ENCODE data around the gene CTNND2.
"Not testable (repeated sequence)": the region's sequence is repeated elsewhere in the genome, so short reads cannot be mapped to it uniquely, and the experiment has no call there.

The CTNND2 gene

DNA sequence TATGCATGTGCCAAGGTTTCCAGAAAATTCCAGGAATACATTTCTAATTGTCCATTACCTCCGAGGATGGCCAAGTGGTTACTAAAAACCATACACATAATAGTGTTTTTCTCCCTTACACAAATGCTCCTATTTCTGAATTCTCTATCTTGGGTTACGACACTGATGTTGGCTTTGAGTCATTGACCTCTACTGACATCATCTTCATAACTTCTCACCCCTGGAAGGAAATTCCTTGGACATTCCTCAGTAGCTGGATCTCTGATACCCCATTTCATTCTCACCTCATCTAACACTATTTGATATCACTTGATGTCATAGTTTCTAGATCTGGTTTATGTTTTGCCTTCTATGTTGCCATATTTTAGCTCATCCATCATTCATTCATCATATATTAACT is 287.2 kb downstream of the CTNND2 start (continued):
- TF ChIP-seq, protein P1, sequence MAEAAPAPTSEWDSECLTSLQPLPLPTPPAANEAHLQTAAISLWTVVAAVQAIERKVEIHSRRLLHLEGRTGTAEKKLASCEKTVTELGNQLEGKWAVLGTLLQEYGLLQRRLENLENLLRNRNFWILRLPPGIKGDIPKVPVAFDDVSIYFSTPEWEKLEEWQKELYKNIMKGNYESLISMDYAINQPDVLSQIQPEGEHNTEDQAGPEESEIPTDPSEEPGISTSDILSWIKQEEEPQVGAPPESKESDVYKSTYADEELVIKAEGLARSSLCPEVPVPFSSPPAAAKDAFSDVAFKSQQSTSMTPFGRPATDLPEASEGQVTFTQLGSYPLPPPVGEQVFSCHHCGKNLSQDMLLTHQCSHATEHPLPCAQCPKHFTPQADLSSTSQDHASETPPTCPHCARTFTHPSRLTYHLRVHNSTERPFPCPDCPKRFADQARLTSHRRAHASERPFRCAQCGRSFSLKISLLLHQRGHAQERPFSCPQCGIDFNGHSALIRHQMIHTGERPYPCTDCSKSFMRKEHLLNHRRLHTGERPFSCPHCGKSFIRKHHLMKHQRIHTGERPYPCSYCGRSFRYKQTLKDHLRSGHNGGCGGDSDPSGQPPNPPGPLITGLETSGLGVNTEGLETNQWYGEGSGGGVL (tag by site-specific recombination; IDR thresholded peaks at IDR 0.05): no peak
- no peak for TF ChIP-seq KLF7 (tag by site-specific recombination; IDR thresholded peaks at IDR 0.05; ENCODE audit: borderline replicate concordance)
- no peak for TF ChIP-seq ZNF785 (tag by site-specific recombination; IDR thresholded peaks at IDR 0.05)

DNA sequence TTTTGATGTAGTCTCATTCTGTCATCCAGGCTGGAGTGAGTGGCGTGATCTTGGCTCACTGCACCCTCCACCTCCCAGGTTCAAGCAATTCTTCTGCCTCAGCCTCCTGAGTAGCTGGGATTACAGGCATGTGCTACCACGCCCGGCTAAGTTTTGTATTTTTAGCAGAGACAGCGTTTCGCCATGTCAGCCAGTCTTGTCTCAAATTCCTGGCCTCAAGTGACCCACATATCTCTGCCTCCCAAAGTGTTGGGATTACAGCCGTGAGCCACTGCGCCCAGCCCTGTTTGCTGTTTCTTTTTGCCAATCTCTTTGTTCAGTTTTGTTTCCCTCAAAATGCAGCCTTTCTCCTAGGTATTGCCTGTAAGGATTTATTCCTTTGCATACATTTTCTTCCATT is 287.6 kb downstream of the CTNND2 start:
- H3K36me3 ChIP-seq (ENCODE audit: control insufficient read depth in 2 of 2, insufficient read depth in 1 of 2, low read length in 2 of 2); H3K27ac ChIP-seq (ENCODE audit: extremely low read depth, low read depth, low read length); POLR2A ChIA-PET; H3K4me3 ChIP-seq (ENCODE audit: low read depth, low read length); H3K4me1 ChIP-seq (ENCODE audit: control insufficient read depth, insufficient read depth, low read length); CTCF ChIA-PET; H3K9me3 ChIP-seq (ENCODE audit: control insufficient read depth, insufficient read depth, low read depth, low read length): not testable (repeated sequence)

DNA sequence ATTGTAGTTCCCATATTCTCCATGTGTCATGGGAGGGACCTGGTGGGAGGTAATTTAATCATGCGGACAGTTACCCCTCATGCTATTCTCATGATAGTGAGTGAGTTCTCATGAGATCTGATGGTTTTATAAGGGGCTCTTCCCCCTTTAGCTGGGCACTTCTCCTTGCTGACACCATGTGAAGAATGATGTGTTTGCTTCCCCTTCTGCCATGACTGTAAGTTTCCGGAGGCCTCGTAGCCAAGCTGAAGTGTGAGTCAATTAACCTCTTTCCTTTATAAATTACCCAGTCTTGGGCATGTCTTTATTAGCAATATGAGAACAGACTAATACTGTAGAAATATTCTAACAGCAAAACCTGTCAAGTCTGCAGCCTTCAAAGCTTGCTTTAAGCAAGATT is 293.2 kb downstream of the CTNND2 start:
- POLR2A ChIA-PET: no interaction called here
- Histone ChIP-seq H3K9me3 (ENCODE audit: control insufficient read depth, insufficient read depth, low read depth, low read length) (no peaks in the 10 kb centered on the region), H3K4me3 (ENCODE audit: low read depth, low read length) (no peak overlapping the region), H3K4me1 (ENCODE audit: control insufficient read depth, insufficient read depth, low read length) (no peaks in the 10 kb centered on the region), H3K27ac (ENCODE audit: extremely low read depth, low read depth, low read length) (no peak overlapping the region), H3K36me3 (ENCODE audit: control insufficient read depth in 2 of 2, insufficient read depth in 1 of 2, low read length in 2 of 2) (no peaks in the 10 kb centered on the region)
- CTCF ChIA-PET: no interaction called here
- TF ChIP-seq, protein P2, sequence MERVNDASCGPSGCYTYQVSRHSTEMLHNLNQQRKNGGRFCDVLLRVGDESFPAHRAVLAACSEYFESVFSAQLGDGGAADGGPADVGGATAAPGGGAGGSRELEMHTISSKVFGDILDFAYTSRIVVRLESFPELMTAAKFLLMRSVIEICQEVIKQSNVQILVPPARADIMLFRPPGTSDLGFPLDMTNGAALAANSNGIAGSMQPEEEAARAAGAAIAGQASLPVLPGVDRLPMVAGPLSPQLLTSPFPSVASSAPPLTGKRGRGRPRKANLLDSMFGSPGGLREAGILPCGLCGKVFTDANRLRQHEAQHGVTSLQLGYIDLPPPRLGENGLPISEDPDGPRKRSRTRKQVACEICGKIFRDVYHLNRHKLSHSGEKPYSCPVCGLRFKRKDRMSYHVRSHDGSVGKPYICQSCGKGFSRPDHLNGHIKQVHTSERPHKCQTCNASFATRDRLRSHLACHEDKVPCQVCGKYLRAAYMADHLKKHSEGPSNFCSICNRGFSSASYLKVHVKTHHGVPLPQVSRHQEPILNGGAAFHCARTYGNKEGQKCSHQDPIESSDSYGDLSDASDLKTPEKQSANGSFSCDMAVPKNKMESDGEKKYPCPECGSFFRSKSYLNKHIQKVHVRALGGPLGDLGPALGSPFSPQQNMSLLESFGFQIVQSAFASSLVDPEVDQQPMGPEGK (tag by site-specific recombination; IDR thresholded peaks at IDR 0.05): no peak
- TF ChIP-seq, protein P3, sequence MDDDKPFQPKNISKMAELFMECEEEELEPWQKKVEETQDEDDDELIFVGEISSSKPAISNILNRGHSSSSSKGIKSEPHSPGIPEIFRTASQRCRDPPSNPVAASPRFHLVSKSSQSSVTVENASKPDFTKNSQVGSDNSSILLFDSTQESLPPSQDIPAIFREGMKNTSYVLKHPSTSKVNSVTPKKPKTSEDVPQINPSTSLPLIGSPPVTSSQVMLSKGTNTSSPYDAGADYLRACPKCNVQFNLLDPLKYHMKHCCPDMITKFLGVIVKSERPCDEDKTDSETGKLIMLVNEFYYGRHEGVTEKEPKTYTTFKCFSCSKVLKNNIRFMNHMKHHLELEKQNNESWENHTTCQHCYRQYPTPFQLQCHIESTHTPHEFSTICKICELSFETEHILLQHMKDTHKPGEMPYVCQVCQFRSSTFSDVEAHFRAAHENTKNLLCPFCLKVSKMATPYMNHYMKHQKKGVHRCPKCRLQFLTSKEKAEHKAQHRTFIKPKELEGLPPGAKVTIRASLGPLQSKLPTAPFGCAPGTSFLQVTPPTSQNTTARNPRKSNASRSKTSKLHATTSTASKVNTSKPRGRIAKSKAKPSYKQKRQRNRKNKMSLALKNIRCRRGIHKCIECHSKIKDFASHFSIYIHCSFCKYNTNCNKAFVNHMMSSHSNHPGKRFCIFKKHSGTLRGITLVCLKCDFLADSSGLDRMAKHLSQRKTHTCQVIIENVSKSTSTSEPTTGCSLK (tag by site-specific recombination; IDR thresholded peaks at IDR 0.05): no peak
- no peak for TF ChIP-seq SP2 (tag by site-specific recombination; IDR thresholded peaks at IDR 0.05)
- TF ChIP-seq ZNF211 (tag by site-specific recombination; IDR thresholded peaks at IDR 0.05; ENCODE audit: low read depth): no peak
- no peak for TF ChIP-seq ZNF19 (tag by site-specific recombination; IDR thresholded peaks at IDR 0.05; ENCODE audit: low read depth)
- TF ChIP-seq ZBTB48 (tag by site-specific recombination; IDR thresholded peaks at IDR 0.05): no peak
- TF ChIP-seq ZNF184 (tag by site-specific recombination; IDR thresholded peaks at IDR 0.05): no peak
- TF ChIP-seq ZNF548 (tag by site-specific recombination; IDR thresholded peaks at IDR 0.05): no peak
- no peak for TF ChIP-seq SALL2 (tag by site-specific recombination; IDR thresholded peaks at IDR 0.05; ENCODE audit: borderline replicate concordance)
- no peak for TF ChIP-seq ZNF48 (tag by site-specific recombination; IDR thresholded peaks at IDR 0.05)
- TF ChIP-seq GLI2 (tag by site-specific recombination; IDR thresholded peaks at IDR 0.05; ENCODE audit: borderline replicate concordance, low read depth): no peak
- TF ChIP-seq, protein P4, sequence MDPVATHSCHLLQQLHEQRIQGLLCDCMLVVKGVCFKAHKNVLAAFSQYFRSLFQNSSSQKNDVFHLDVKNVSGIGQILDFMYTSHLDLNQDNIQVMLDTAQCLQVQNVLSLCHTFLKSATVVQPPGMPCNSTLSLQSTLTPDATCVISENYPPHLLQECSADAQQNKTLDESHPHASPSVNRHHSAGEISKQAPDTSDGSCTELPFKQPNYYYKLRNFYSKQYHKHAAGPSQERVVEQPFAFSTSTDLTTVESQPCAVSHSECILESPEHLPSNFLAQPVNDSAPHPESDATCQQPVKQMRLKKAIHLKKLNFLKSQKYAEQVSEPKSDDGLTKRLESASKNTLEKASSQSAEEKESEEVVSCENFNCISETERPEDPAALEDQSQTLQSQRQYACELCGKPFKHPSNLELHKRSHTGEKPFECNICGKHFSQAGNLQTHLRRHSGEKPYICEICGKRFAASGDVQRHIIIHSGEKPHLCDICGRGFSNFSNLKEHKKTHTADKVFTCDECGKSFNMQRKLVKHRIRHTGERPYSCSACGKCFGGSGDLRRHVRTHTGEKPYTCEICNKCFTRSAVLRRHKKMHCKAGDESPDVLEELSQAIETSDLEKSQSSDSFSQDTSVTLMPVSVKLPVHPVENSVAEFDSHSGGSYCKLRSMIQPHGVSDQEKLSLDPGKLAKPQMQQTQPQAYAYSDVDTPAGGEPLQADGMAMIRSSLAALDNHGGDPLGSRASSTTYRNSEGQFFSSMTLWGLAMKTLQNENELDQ (tag by site-specific recombination; IDR thresholded peaks at IDR 0.05; ENCODE audit: low read depth): no peak
- no peak for TF ChIP-seq ZNF274 (IDR thresholded peaks at IDR 0.05; ENCODE audit: low read length)
- no peak for TF ChIP-seq ZNF274 (tag by site-specific recombination; IDR thresholded peaks at IDR 0.05; ENCODE audit: borderline replicate concordance)
- TF ChIP-seq, protein P5, sequence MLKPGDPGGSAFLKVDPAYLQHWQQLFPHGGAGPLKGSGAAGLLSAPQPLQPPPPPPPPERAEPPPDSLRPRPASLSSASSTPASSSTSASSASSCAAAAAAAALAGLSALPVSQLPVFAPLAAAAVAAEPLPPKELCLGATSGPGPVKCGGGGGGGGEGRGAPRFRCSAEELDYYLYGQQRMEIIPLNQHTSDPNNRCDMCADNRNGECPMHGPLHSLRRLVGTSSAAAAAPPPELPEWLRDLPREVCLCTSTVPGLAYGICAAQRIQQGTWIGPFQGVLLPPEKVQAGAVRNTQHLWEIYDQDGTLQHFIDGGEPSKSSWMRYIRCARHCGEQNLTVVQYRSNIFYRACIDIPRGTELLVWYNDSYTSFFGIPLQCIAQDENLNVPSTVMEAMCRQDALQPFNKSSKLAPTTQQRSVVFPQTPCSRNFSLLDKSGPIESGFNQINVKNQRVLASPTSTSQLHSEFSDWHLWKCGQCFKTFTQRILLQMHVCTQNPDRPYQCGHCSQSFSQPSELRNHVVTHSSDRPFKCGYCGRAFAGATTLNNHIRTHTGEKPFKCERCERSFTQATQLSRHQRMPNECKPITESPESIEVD (tag by site-specific recombination; IDR thresholded peaks at IDR 0.05): no peak
- no peak for TF ChIP-seq GFI1B (tag by site-specific recombination; IDR thresholded peaks at IDR 0.05)
- no peak for TF ChIP-seq ZNF354C (tag by site-specific recombination; IDR thresholded peaks at IDR 0.05; ENCODE audit: borderline replicate concordance, low read depth)
- TF ChIP-seq, protein P6, sequence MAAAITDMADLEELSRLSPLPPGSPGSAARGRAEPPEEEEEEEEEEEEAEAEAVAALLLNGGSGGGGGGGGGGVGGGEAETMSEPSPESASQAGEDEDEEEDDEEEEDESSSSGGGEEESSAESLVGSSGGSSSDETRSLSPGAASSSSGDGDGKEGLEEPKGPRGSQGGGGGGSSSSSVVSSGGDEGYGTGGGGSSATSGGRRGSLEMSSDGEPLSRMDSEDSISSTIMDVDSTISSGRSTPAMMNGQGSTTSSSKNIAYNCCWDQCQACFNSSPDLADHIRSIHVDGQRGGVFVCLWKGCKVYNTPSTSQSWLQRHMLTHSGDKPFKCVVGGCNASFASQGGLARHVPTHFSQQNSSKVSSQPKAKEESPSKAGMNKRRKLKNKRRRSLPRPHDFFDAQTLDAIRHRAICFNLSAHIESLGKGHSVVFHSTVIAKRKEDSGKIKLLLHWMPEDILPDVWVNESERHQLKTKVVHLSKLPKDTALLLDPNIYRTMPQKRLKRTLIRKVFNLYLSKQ (tag by site-specific recombination; IDR thresholded peaks at IDR 0.05; ENCODE audit: borderline replicate concordance): no peak
